H9 (cell line): ENCODE data around the gene WNT3. TPM values are rescaled to one million over a fixed set of nuclear protein-coding genes. Genes with fewer than 3 reads are reported as not detected.

ENCODE experiments used
- DNase-seq: peaks from one replicate; pipeline ENCODE4 v3.0.0-alpha.2; 2017
- H2AFZ ChIP-seq: one replicate; pipeline ENCODE4 v1.6.1; 2013; ENCODE audit warnings: mild to moderate bottlenecking, low read length, control low read depth, moderate library complexity
- H2AK5ac ChIP-seq: 2 replicates; pipeline ENCODE4 v1.6.1; 2013; ENCODE audit warnings: low read length, control low read depth, mixed read lengths; ENCODE audit not compliant: insufficient read length
- H2BK120ac ChIP-seq: one replicate; pipeline ENCODE4 v1.6.1; 2013; ENCODE audit warnings: low read depth, mild to moderate bottlenecking, low read length, control low read depth, inconsistent platforms; ENCODE audit not compliant: poor library complexity, severe bottlenecking
- H2BK12ac ChIP-seq: 2 replicates; pipeline ENCODE4 v1.6.1; 2013; ENCODE audit warnings: low read length, control low read depth, mixed read lengths, low read depth; ENCODE audit not compliant: insufficient read length
- H2BK15ac ChIP-seq: 2 replicates; pipeline ENCODE4 v1.6.1; 2013; ENCODE audit warnings: low read depth, low read length, control low read depth
- H2BK20ac ChIP-seq: one replicate; pipeline ENCODE4 v1.6.1; 2013; ENCODE audit warnings: low read depth, mild to moderate bottlenecking, low read length, control low read depth, inconsistent platforms; ENCODE audit not compliant: poor library complexity, severe bottlenecking
- H2BK5ac ChIP-seq: 2 replicates; pipeline ENCODE4 v1.6.1; 2013; ENCODE audit warnings: low read length, control low read depth, mixed read lengths; ENCODE audit not compliant: insufficient read length
- H3K14ac ChIP-seq: 2 replicates; pipeline ENCODE4 v1.6.1; 2013; ENCODE audit warnings: low read length, control low read depth; ENCODE audit not compliant: insufficient read depth
- H3K18ac ChIP-seq: 2 replicates; pipeline ENCODE4 v1.6.1; 2013; ENCODE audit warnings: low read depth, mild to moderate bottlenecking, mixed read lengths, low read length, control low read depth; ENCODE audit not compliant: insufficient read length
- H3K23ac ChIP-seq: 2 replicates; pipeline ENCODE4 v1.6.1; 2013; ENCODE audit warnings: low read length, control low read depth, mixed read lengths, low read depth; ENCODE audit not compliant: insufficient read length
- H3K23me2 ChIP-seq: 2 replicates; pipeline ENCODE4 v1.6.1; 2013; ENCODE audit warnings: low read depth, mild to moderate bottlenecking, mixed read lengths, low read length, control low read depth; ENCODE audit not compliant: insufficient read length, poor library complexity, severe bottlenecking
- H3K27ac ChIP-seq: 2 replicates; pipeline ENCODE4 v1.5.1; 2013; ENCODE audit warnings: low read length, control low read depth, mixed read lengths, low read depth; ENCODE audit not compliant: insufficient read length
- H3K27me3 ChIP-seq: 2 replicates; pipeline ENCODE4 v1.6.1; 2013; ENCODE audit warnings: low read length, control low read depth, inconsistent platforms; ENCODE audit not compliant: insufficient read depth
- H3K4ac ChIP-seq: 2 replicates; pipeline ENCODE4 v1.6.1; 2013; ENCODE audit warnings: low read depth, mild to moderate bottlenecking, control low read depth, inconsistent platforms, low read length, moderate library complexity
- H3K4me1 ChIP-seq: 2 replicates; pipeline ENCODE4 v1.6.1; 2013; ENCODE audit warnings: low read length, control low read depth, inconsistent platforms; ENCODE audit not compliant: insufficient read depth
- H3K4me2 ChIP-seq: 2 replicates; pipeline ENCODE4 v1.6.1; 2013; ENCODE audit warnings: low read length, control low read depth, mixed read lengths; ENCODE audit not compliant: insufficient read length, insufficient read depth
- H3K56ac ChIP-seq: 2 replicates; pipeline ENCODE4 v1.6.1; 2013; ENCODE audit warnings: low read depth, mild to moderate bottlenecking, mixed read lengths, low read length, control low read depth; ENCODE audit not compliant: insufficient read length
- H3K79me1 ChIP-seq: 2 replicates; pipeline ENCODE4 v1.6.1; 2013; ENCODE audit warnings: low read depth, mild to moderate bottlenecking, moderate library complexity, low read length, control low read depth, inconsistent platforms; ENCODE audit not compliant: insufficient read depth, poor library complexity, severe bottlenecking
- H3K79me2 ChIP-seq: 2 replicates; pipeline ENCODE4 v1.6.1; 2013; ENCODE audit warnings: low read length, control low read depth, inconsistent platforms; ENCODE audit not compliant: insufficient read depth
- H3K9ac ChIP-seq: 2 replicates; pipeline ENCODE4 v1.6.1; 2013; ENCODE audit warnings: low read length, control low read depth, mixed read lengths; ENCODE audit not compliant: insufficient read length; ENCODE audit errors: extremely low read depth
- H3K9me3 ChIP-seq: one replicate; pipeline ENCODE4 v1.6.1; 2013; ENCODE audit warnings: low read depth, low read length, inconsistent platforms; ENCODE audit not compliant: control insufficient read depth
- H3T11ph ChIP-seq: one replicate; pipeline ENCODE4 v1.6.1; 2013; ENCODE audit warnings: mild to moderate bottlenecking, low read length, control low read depth, inconsistent platforms
- H4K20me1 ChIP-seq: one replicate; pipeline ENCODE4 v1.6.1; 2013; ENCODE audit not compliant: control insufficient read depth, insufficient read length, insufficient read depth
- H4K5ac ChIP-seq: 2 replicates; pipeline ENCODE4 v1.6.1; 2013; ENCODE audit warnings: low read depth, mild to moderate bottlenecking, mixed read lengths, low read length, control low read depth; ENCODE audit not compliant: insufficient read length
- H4K8ac ChIP-seq: replicated peaks from 2 replicates; pipeline ENCODE4 v1.6.1; 2013; ENCODE audit warnings: low read length, control low read depth, mixed read lengths, low read depth; ENCODE audit not compliant: insufficient read length
- H4K91ac ChIP-seq: 2 replicates; pipeline ENCODE4 v1.6.1; 2013; ENCODE audit warnings: low read depth, mild to moderate bottlenecking, moderate library complexity, mixed read lengths, low read length, control low read depth; ENCODE audit not compliant: insufficient read length
- H3K27ac Mint-ChIP-seq, 3 experiments: 2 replicates in 2 of 3; 3 replicates in 1 of 3; pipeline ENCODE4 v1.8.0; 2020 to 2021; ENCODE audit warnings: mixed read lengths in 3 of 3, mild to moderate bottlenecking in 1 of 3, moderate library complexity in 1 of 3
- H3K27me3 Mint-ChIP-seq: 2 replicates; pipeline ENCODE4 v1.8.0; 2021; ENCODE audit warnings: low read depth, mild to moderate bottlenecking, moderate library complexity, mixed read lengths
- H3K36me3 Mint-ChIP-seq, 3 experiments: 2 replicates in 2 of 3; 3 replicates in 1 of 3; pipeline ENCODE4 v1.8.0; 2020 to 2021; ENCODE audit warnings: low read depth in 3 of 3, mixed read lengths in 3 of 3; ENCODE audit not compliant: insufficient read depth in 1 of 3
- H3K4me1 Mint-ChIP-seq, 2 experiments: 2 replicates each; pipeline ENCODE4 v1.8.0; 2020; ENCODE audit warnings: mixed read lengths in 2 of 2
- H3K4me3 Mint-ChIP-seq, 2 experiments: 2 replicates in 1 of 2; 3 replicates in 1 of 2; pipeline ENCODE4 v1.8.0; 2020 to 2021; ENCODE audit warnings: mild to moderate bottlenecking in 2 of 2, mixed read lengths in 2 of 2, moderate library complexity in 1 of 2
- H3K9me3 Mint-ChIP-seq, 2 experiments: 2 replicates in 1 of 2; 3 replicates in 1 of 2; pipeline ENCODE4 v1.8.0; 2020; ENCODE audit warnings: mild to moderate bottlenecking in 2 of 2, mixed read lengths in 2 of 2, moderate library complexity in 1 of 2
- total RNA-seq: library from RNA; stranded (reverse); gene quantifications from 2 replicates; pipeline ENCODE4 v1.2.1, GENCODE V29; 2021
- TF ChIP-seq, protein P1 (sequence below): fragments of 200-600 bp; sonication (generic); conservative IDR thresholded peaks from 3 replicates; pipeline ENCODE4 v1.8.0; 2021; ENCODE audit warnings: antibody characterized with exemption, mild to moderate bottlenecking

Gene WNT3
- total RNA-seq, 1 experiment from 2014 or later, result 22.4 TPM

DNA sequence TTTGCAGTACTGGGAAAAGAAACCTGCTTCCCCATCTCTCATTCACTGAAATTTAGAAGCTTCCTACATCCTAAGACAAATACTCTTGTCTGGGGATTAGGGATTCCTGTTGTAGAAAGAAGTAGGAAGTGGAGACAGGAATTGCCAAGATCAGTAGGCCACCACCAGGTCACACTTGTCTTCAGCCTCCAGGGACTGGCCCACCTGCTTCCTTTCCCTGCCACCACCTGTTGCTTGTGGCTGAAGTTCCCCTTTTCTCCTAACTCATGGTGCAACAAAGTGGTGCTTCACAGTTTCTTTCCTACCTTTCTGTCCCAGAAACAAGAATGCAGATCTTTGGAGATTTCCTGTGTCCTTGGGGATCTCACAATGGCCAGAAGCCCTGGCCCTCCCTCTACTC is 82.4 kb downstream of the WNT3 start:
- H3T11ph ChIP-seq, result no peak overlapping the region
- no peaks in the 10 kb centered on the region for H3K23me2 ChIP-seq
- no peak overlapping the region for H3K4ac ChIP-seq
- no peaks in the 10 kb centered on the region for H3K79me1 ChIP-seq
- no peaks in the 10 kb centered on the region for H3K27me3 ChIP-seq
- H3K36me3 Mint-ChIP-seq, result peaks cover 0 to 2% (median 0%) of the 10 kb centered on the region in 3 experiments; a peak in 2 of 7 replicates
- H3K27me3 Mint-ChIP-seq, result no peaks in the 10 kb centered on the region; the same call in 1 of the 2 replicates
- H3K79me2 ChIP-seq, result no peaks in the 10 kb centered on the region
- H3K27ac Mint-ChIP-seq, result no peak overlapping the region
- no peak overlapping the region for H2AFZ ChIP-seq
- H4K5ac ChIP-seq, result no peak overlapping the region
- no peak overlapping the region for H2BK120ac ChIP-seq
- TF ChIP-seq, protein P1, sequence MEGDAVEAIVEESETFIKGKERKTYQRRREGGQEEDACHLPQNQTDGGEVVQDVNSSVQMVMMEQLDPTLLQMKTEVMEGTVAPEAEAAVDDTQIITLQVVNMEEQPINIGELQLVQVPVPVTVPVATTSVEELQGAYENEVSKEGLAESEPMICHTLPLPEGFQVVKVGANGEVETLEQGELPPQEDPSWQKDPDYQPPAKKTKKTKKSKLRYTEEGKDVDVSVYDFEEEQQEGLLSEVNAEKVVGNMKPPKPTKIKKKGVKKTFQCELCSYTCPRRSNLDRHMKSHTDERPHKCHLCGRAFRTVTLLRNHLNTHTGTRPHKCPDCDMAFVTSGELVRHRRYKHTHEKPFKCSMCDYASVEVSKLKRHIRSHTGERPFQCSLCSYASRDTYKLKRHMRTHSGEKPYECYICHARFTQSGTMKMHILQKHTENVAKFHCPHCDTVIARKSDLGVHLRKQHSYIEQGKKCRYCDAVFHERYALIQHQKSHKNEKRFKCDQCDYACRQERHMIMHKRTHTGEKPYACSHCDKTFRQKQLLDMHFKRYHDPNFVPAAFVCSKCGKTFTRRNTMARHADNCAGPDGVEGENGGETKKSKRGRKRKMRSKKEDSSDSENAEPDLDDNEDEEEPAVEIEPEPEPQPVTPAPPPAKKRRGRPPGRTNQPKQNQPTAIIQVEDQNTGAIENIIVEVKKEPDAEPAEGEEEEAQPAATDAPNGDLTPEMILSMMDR, result no peak
- H2AK5ac ChIP-seq, result no peak overlapping the region
- no peak overlapping the region for H2BK20ac ChIP-seq
- H3K9ac ChIP-seq, result no peak overlapping the region
- no peak overlapping the region for H3K56ac ChIP-seq
- DNase-seq, result no peak
- H3K4me1 ChIP-seq, result no peaks in the 10 kb centered on the region
- no peak overlapping the region for H3K14ac ChIP-seq
- H3K23ac ChIP-seq, result no peak overlapping the region
- no peak overlapping the region for H4K8ac ChIP-seq
- H2BK5ac ChIP-seq, result no peak overlapping the region
- H4K20me1 ChIP-seq, result no peaks in the 10 kb centered on the region
- no peaks in the 10 kb centered on the region for H3K9me3 ChIP-seq
- H3K4me1 Mint-ChIP-seq, result peaks cover 32% of the 10 kb centered on the region in 2 experiments
- no peak overlapping the region for H2BK12ac ChIP-seq
- H3K4me2 ChIP-seq, result no peak overlapping the region
- no peak overlapping the region for H3K18ac ChIP-seq
- no peak overlapping the region for H3K4me3 Mint-ChIP-seq
- no peak overlapping the region for H4K91ac ChIP-seq
- no peak overlapping the region for H3K27ac ChIP-seq
- no peak overlapping the region for H2BK15ac ChIP-seq
- no peaks in the 10 kb centered on the region for H3K9me3 Mint-ChIP-seq
